ENCODE data around the gene GPR153. TPM values are rescaled to one million over a fixed set of nuclear protein-coding genes. Genes with fewer than 3 reads are reported as not detected.

GPR153 gene
- total and polyA plus RNA-seq, 2 of the 13 experiments (the other 11 are each of a cell fraction or from before 2014, with no cell fraction given), result 0.22 to 0.31 TPM

GRCh38 chr1:6235296-6235677, 25.6 kb downstream of the GPR153 start:
- CTCF ChIA-PET (ENCODE audit: low intra/inter-chr PET ratio, low total read pairs), result no interaction called here
- Histone ChIP-seq H3K9ac (ENCODE audit: insufficient read depth, low read depth, low read length) (peak overlapping the region; percentile 71), H3K9me3 (ENCODE audit: low read length) (no peaks in the 10 kb centered on the region), H3K4me1 (ENCODE audit: insufficient read depth, low read length) (peaks cover 50% of the 10 kb centered on the region), H2AFZ (ENCODE audit: low read length) (no peak overlapping the region), H3K79me2 (ENCODE audit: insufficient read depth, low read length) (peaks cover 20% of the 10 kb centered on the region), H4K20me1 (ENCODE audit: insufficient read depth, low read length) (no peaks in the 10 kb centered on the region), H3K4me3 (replicated peaks in 1 of 3; ENCODE audit: insufficient read depth in 1 of 3, low read depth in 2 of 3, low read length in 3 of 3) (peak overlapping the region; percentile 79 to 82 (median 81)), H3K27me3 (ENCODE audit: control insufficient read depth in 1 of 2, insufficient read depth in 2 of 2, low read length in 2 of 2) (no peaks in the 10 kb centered on the region), H3K4me2 (ENCODE audit: low read depth, low read length) (peak overlapping the region; percentile 95), H3K27ac (ENCODE audit: extremely low read length, insufficient read depth, low read length) (peak overlapping the region; percentile 56), H3K36me3 (replicated peaks in 1 of 2; ENCODE audit: control insufficient read depth in 1 of 2, insufficient read depth in 2 of 2, low read length in 2 of 2) (peaks cover 7 to 26% of the 10 kb centered on the region in 2 experiments; a peak in 4 of 5 replicates)
- in situ Hi-C loops (cut with HindIII; ENCODE audit: extremely low pct_ligation_motif_present, low pct_unique_long_range_greater_than_20kb), result no loop called here
- no TSS peak for BruUV-seq (replicated peaks)
- intact Hi-C loops (cut with micrococcal nuclease; ENCODE audit: unreplicated experiment), result no loop called here
- ATAC-seq (no peak), DNase-seq (ENCODE audit: low spot score) (no peak), FAIRE-seq (no peak)
- POLR2A ChIA-PET, result interaction anchor here (0.6 to 2.0 kb wide), 7 partner anchors 10 to 343 kb away, joined by 3 to 17 read pairs (median 4); partner anchors contain the start of gene RNF207
- 0% methylated on average over 5 of the region's 30 CpGs for WGBS (ENCODE audit: low lambda C conversion rate)
- TF ChIP-seq, protein P1, sequence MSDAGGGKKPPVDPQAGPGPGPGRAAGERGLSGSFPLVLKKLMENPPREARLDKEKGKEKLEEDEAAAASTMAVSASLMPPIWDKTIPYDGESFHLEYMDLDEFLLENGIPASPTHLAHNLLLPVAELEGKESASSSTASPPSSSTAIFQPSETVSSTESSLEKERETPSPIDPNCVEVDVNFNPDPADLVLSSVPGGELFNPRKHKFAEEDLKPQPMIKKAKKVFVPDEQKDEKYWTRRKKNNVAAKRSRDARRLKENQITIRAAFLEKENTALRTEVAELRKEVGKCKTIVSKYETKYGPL (CRISPR knock-in tag; IDR thresholded peaks at IDR 0.05), result no peak
- TF ChIP-seq ZFX (CRISPR knock-in tag; IDR thresholded peaks at IDR 0.05; ENCODE audit: low read depth) (peak; percentile 54), NR2F6 (IDR thresholded peaks at IDR 0.05) (peak; percentile 25; the same call in 1 of the 2 replicates), NR2F6 (CRISPR knock-in tag; IDR thresholded peaks at IDR 0.05) (peak; percentile 31; the same call in 1 of the 2 replicates), MZF1 (CRISPR knock-in tag; IDR thresholded peaks at IDR 0.05; ENCODE audit: borderline replicate concordance) (no peak), RXRA (CRISPR knock-in tag; IDR thresholded peaks at IDR 0.05) (0 out of 2 replicates have a peak, but pooled peaks have one; percentile 12), AKAP8 (CRISPR knock-in tag; IDR thresholded peaks at IDR 0.05) (no peak), STAT6 (CRISPR knock-in tag; IDR thresholded peaks at IDR 0.05; ENCODE audit: borderline replicate concordance) (no peak), DMAP1 (CRISPR knock-in tag; IDR thresholded peaks at IDR 0.05) (peak; percentile 3; the same call in 1 of the 2 replicates), PTBP1 (IDR thresholded peaks at IDR 0.05; ENCODE audit: low read depth, low read length, poor library complexity, severe bottlenecking) (no peak), ZNF350 (CRISPR knock-in tag; IDR thresholded peaks at IDR 0.05; ENCODE audit: borderline replicate concordance, low read depth) (no peak), PHF21A (CRISPR knock-in tag; IDR thresholded peaks at IDR 0.05) (peak; percentile 29; the same call in 1 of the 2 replicates), ARID4A (CRISPR knock-in tag; IDR thresholded peaks at IDR 0.05; ENCODE audit: borderline replicate concordance) (0 out of 2 replicates have a peak, but pooled peaks have one; percentile 52), HIVEP1 (CRISPR knock-in tag; IDR thresholded peaks at IDR 0.05) (peak; percentile 20; the same call in 1 of the 2 replicates)

Data from HepG2 (cell line).